ENCODE measurements around the gene CENPN.

- TF ChIP-seq CTCF (conservative IDR thresholded peaks at IDR 0.05 in 1 of 2, IDR thresholded peaks at IDR 0.05 in 1 of 2; ENCODE audit: extremely low read depth in 1 of 2, insufficient read depth in 1 of 2, low read depth in 1 of 2, low read length in 2 of 2) (no peak), EZH2 (IDR thresholded peaks at IDR 0.05; ENCODE audit: borderline replicate concordance, low read length) (no peak)
Measured at GRCh38 chr16:81029930-81030604, 23.1 kb downstream of the CENPN start.
